ENCODE measurements around the gene TMSB4X.

DNA sequence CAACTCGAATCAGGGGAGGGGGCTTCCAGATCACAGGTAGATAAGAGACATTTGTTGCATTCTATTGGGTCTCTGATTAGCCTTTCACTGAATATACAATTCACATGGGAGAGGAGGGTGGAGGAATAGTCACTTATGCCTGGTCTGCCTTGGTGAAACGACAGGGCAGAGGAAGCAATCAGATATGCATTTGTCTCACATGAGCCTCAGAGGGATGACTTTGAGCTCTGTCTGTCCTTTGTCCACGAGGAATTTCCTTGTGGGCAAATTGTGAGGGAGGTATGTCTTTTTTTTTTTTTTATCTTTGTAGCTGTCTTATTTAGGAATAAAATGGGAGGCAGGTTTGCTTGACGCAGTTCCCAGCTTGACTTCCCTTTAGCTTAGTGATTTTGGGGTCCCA is 28.5 kb upstream of the TMSB4X start:
- no peak for TF ChIP-seq TOX (CRISPR knock-in tag; IDR thresholded peaks at IDR 0.05; ENCODE audit: borderline replicate concordance)
- no peak for TF ChIP-seq ARNTL (CRISPR knock-in tag; IDR thresholded peaks at IDR 0.05; ENCODE audit: borderline replicate concordance, low read depth)
- TF ChIP-seq, protein P1, sequence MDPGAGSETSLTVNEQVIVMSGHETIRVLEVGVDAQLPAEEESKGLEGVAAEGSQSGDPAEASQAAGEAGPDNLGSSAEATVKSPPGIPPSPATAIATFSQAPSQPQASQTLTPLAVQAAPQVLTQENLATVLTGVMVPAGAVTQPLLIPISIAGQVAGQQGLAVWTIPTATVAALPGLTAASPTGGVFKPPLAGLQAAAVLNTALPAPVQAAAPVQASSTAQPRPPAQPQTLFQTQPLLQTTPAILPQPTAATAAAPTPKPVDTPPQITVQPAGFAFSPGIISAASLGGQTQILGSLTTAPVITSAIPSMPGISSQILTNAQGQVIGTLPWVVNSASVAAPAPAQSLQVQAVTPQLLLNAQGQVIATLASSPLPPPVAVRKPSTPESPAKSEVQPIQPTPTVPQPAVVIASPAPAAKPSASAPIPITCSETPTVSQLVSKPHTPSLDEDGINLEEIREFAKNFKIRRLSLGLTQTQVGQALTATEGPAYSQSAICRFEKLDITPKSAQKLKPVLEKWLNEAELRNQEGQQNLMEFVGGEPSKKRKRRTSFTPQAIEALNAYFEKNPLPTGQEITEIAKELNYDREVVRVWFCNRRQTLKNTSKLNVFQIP (CRISPR knock-in tag; IDR thresholded peaks at IDR 0.05; ENCODE audit: borderline replicate concordance, low read depth): no peak
- no peak for TF ChIP-seq ZFP3 (CRISPR knock-in tag; IDR thresholded peaks at IDR 0.05)
- TF ChIP-seq, protein P2, sequence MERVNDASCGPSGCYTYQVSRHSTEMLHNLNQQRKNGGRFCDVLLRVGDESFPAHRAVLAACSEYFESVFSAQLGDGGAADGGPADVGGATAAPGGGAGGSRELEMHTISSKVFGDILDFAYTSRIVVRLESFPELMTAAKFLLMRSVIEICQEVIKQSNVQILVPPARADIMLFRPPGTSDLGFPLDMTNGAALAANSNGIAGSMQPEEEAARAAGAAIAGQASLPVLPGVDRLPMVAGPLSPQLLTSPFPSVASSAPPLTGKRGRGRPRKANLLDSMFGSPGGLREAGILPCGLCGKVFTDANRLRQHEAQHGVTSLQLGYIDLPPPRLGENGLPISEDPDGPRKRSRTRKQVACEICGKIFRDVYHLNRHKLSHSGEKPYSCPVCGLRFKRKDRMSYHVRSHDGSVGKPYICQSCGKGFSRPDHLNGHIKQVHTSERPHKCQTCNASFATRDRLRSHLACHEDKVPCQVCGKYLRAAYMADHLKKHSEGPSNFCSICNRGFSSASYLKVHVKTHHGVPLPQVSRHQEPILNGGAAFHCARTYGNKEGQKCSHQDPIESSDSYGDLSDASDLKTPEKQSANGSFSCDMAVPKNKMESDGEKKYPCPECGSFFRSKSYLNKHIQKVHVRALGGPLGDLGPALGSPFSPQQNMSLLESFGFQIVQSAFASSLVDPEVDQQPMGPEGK (CRISPR knock-in tag; IDR thresholded peaks at IDR 0.05; ENCODE audit: borderline replicate concordance): no peak
- no peak for TF ChIP-seq GLIS3 (CRISPR knock-in tag; IDR thresholded peaks at IDR 0.05)
- TF ChIP-seq RARB (CRISPR knock-in tag; IDR thresholded peaks at IDR 0.05): no peak
- no peak for TF ChIP-seq ZC3H10 (CRISPR knock-in tag; IDR thresholded peaks at IDR 0.05)
- TF ChIP-seq BACH2 (CRISPR knock-in tag; IDR thresholded peaks at IDR 0.05; ENCODE audit: borderline replicate concordance): no peak
- TF ChIP-seq ZFP30 (CRISPR knock-in tag; IDR thresholded peaks at IDR 0.05): no peak
